Measurements from ENCODE around the gene NOP56.
"Not testable (repeated sequence)": the region's sequence is repeated elsewhere in the genome, so short reads cannot be mapped to it uniquely, and the experiment has no call there.

DNA sequence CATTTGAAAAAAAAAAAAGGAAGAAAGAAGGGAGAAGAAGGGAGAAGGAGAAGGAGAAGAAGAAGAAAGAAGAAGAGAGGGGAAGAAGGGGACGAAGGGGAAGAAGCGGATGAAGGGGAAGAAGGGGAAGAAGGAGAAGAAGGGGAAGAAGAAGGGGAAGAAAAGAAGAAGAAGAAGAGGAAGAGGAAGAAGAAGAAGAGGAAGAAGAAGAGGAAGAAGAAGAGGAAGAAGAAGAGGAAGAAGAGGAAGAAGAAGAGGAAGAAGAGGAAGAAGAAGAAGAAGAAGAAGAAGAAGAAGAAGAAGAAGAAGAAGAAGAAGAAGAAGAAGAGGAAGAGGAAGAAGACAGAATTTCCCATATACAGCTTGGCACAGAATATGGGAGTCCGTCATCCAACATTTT lies 29.6 kb downstream of the NOP56 start:
- TF ChIP-seq, protein P1, sequence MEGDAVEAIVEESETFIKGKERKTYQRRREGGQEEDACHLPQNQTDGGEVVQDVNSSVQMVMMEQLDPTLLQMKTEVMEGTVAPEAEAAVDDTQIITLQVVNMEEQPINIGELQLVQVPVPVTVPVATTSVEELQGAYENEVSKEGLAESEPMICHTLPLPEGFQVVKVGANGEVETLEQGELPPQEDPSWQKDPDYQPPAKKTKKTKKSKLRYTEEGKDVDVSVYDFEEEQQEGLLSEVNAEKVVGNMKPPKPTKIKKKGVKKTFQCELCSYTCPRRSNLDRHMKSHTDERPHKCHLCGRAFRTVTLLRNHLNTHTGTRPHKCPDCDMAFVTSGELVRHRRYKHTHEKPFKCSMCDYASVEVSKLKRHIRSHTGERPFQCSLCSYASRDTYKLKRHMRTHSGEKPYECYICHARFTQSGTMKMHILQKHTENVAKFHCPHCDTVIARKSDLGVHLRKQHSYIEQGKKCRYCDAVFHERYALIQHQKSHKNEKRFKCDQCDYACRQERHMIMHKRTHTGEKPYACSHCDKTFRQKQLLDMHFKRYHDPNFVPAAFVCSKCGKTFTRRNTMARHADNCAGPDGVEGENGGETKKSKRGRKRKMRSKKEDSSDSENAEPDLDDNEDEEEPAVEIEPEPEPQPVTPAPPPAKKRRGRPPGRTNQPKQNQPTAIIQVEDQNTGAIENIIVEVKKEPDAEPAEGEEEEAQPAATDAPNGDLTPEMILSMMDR (IDR thresholded peaks at IDR 0.05) = not testable (repeated sequence)
- TF ChIP-seq EZH2 (IDR thresholded peaks at IDR 0.05) = not testable (repeated sequence)
